Body of pancreas (tissue), 4 donors: ENCODE measurements around the gene FMO1. TPM values are rescaled to one million over a fixed set of nuclear protein-coding genes. Genes with fewer than 3 reads are reported as not detected.

Source experiments
- ATAC-seq: fragments of 150-250 bp; one replicate; pipeline ENCODE4 v1.9.1; 2016
- DNase-seq, 4 donors: peaks; one replicate each; pipeline ENCODE4 v3.0.0-alpha.2; 2019
- H3K27ac ChIP-seq, 4 donors: fragments of 200-600 bp; sonication (generic); 1 replicate in 3 of 4; 2 replicates in 1 of 4; pipeline versions ENCODE4 v1.5.1 to v1.6.1; 2016 to 2019; ENCODE audit warnings: mild to moderate bottlenecking in 1 of 4, mixed read lengths in 1 of 4, moderate library complexity in 1 of 4
- H3K27me3 ChIP-seq, 2 donors: fragments of 200-600 bp; sonication (generic); one replicate each; pipeline ENCODE4 v1.6.0; 2016; ENCODE audit warnings: mild to moderate bottlenecking in 1 of 2
- H3K36me3 ChIP-seq, 2 donors: fragments of 200-600 bp; sonication (generic); replicated peaks in 1 of 2; 2 replicates each; pipeline ENCODE4 v1.5.1; 2016; ENCODE audit warnings: low read depth in 2 of 2; ENCODE audit not compliant: insufficient read depth in 1 of 2
- H3K4me1 ChIP-seq: fragments of 200-600 bp; sonication (generic); one replicate; pipeline ENCODE4 v1.6.0; 2016
- H3K4me3 ChIP-seq, 2 donors: fragments of 200-600 bp; sonication (generic); 1 replicate in 1 of 2; 2 replicates in 1 of 2; pipeline ENCODE4 v1.5.1; 2016 to 2019
- H3K9me3 ChIP-seq, 3 donors: fragments of 200-600 bp; sonication (generic); 1 replicate in 2 of 3; 2 replicates in 1 of 3; pipeline ENCODE4 v1.5.1; 2016
- CTCF ChIP-seq, 7 experiments: fragments of 450-650 bp in 4 of 7; fragments of 200-600 bp in 3 of 7; sonication (generic) in 3 of 7; IDR thresholded peaks; one replicate each; pipeline ENCODE4 v1.5.1; 2016 to 2019; ENCODE audit warnings: antibody characterized with exemption in 7 of 7
- POLR2A ChIP-seq, 3 donors: fragments of 450-650 bp; IDR thresholded peaks; one replicate each; pipeline ENCODE4 v1.6.1; 2016; ENCODE audit warnings: antibody characterized with exemption in 3 of 3, mild to moderate bottlenecking in 2 of 3
- WGBS, 2 donors: methylation state at CpG; one replicate each; pipeline ENCODE4 v1.1.5; 2017; 5-methylcytosine and 5-hydroxymethylcytosine counted together
- intact Hi-C: fragments of 100-400 bp; cut with DNase I; formaldehyde crosslinking; loops from one replicate; pipeline ENCODE4 v1.15.1; 2023
- total RNA-seq, 2 donors: library from RNA; depleted of rRNA; stranded (reverse); fragments of >200 nt; gene quantifications; one replicate each; pipeline ENCODE4 v1.1.0, GENCODE V29; 2016

FMO1 gene
- total RNA-seq, 2 donors from 2014 or later, result 0.99 to 3.1 TPM

DNA sequence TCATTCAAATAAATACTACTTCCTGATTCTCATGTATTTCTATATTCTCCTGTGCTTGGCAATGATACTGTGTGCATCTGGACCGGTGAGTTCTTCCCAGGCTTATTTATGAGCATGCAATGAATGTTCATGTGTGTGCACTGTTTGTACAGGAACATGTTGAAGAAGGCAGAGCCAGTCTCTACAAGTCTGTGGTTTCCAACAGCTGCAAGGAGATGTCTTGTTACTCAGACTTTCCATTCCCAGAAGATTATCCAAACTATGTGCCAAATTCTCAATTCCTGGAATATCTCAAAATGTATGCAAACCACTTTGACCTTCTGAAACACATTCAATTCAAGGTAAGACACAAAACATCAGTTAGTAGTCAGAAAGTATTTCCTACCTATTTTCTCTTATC, 19.1 kb downstream of the FMO1 start:
- Histone ChIP-seq H3K27ac (no peak overlapping the region), H3K4me3 (no peak overlapping the region), H3K36me3 (no peaks in the 10 kb centered on the region), H3K4me1 (no peaks in the 10 kb centered on the region), H3K27me3 (no peaks in the 10 kb centered on the region), H3K9me3 (no peaks in the 10 kb centered on the region)
- DNase-seq, result no peak
- WGBS, 2 donors, result 69 to 70% methylated on average over 1 of the region's 1 CpG
- no peak for ATAC-seq
- TF ChIP-seq CTCF (IDR thresholded peaks at IDR 0.05), result no peak
- no peak for TF ChIP-seq POLR2A (IDR thresholded peaks at IDR 0.05)
- intact Hi-C loops, result no loop called here

GRCh38 chr1:171270806-171271205, 22.5 kb downstream of the FMO1 start:
- Histone ChIP-seq H3K36me3 (no peaks in the 10 kb centered on the region), H3K4me3 (no peak overlapping the region), H3K27me3 (no peaks in the 10 kb centered on the region), H3K4me1 (no peaks in the 10 kb centered on the region), H3K27ac (no peak overlapping the region), H3K9me3 (no peaks in the 10 kb centered on the region)
- ATAC-seq (no peak), DNase-seq (no peak)
- intact Hi-C loops, result no loop called here
- no peak for TF ChIP-seq CTCF (IDR thresholded peaks at IDR 0.05)
- TF ChIP-seq POLR2A (IDR thresholded peaks at IDR 0.05), result no peak
- WGBS, 2 donors, result 71 to 90% methylated on average over 2 of the region's 2 CpGs

GRCh38 chr1:171277534-171277933, 29.2 kb downstream of the FMO1 start:
- H3K4me1 ChIP-seq, result no peaks in the 10 kb centered on the region
- ATAC-seq, result no peak
- H3K36me3 ChIP-seq, result no peaks in the 10 kb centered on the region
- 20 to 29% methylated on average over 2 of the region's 2 CpGs for WGBS, 2 donors
- H3K27me3 ChIP-seq, result no peaks in the 10 kb centered on the region
- no peak overlapping the region for H3K4me3 ChIP-seq
- no peak for DNase-seq
- intact Hi-C loops, result no loop called here
- H3K27ac ChIP-seq, result no peak overlapping the region
- TF ChIP-seq POLR2A (IDR thresholded peaks at IDR 0.05) (no peak), CTCF (IDR thresholded peaks at IDR 0.05) (no peak)
- H3K9me3 ChIP-seq, result no peaks in the 10 kb centered on the region

GRCh38 chr1:171279234-171279633, 30.9 kb downstream of the FMO1 start:
- no peak overlapping the region for H3K27ac ChIP-seq
- DNase-seq (no peak), ATAC-seq (no peak)
- 43 to 54% methylated on average over 2 of the region's 2 CpGs for WGBS, 2 donors
- no peaks in the 10 kb centered on the region for H3K9me3 ChIP-seq
- H3K4me3 ChIP-seq, result no peak overlapping the region
- TF ChIP-seq CTCF (IDR thresholded peaks at IDR 0.05), result no peak
- no peaks in the 10 kb centered on the region for H3K27me3 ChIP-seq
- intact Hi-C loops, result no loop called here
- no peaks in the 10 kb centered on the region for H3K36me3 ChIP-seq
- H3K4me1 ChIP-seq, result no peaks in the 10 kb centered on the region

- no peak overlapping the region for H3K27ac ChIP-seq
- no peak for DNase-seq
- no peaks in the 10 kb centered on the region for H3K4me1 ChIP-seq
- no peaks in the 10 kb centered on the region for H3K36me3 ChIP-seq
- no peak overlapping the region for H3K4me3 ChIP-seq
- H3K9me3 ChIP-seq, result no peaks in the 10 kb centered on the region
- H3K27me3 ChIP-seq, result no peaks in the 10 kb centered on the region
- ATAC-seq, result no peak
- TF ChIP-seq POLR2A (IDR thresholded peaks at IDR 0.05) (no peak), CTCF (IDR thresholded peaks at IDR 0.05) (no peak)
- 51 to 75% methylated on average over 3 of the region's 3 CpGs for WGBS, 2 donors
- intact Hi-C loops, result no loop called here
These were observed 31.4 kb downstream of the FMO1 start for GRCh38 chr1:171279678-171280077.
